ENCODE data around the gene MPPED1.

MPPED1 gene

DNA sequence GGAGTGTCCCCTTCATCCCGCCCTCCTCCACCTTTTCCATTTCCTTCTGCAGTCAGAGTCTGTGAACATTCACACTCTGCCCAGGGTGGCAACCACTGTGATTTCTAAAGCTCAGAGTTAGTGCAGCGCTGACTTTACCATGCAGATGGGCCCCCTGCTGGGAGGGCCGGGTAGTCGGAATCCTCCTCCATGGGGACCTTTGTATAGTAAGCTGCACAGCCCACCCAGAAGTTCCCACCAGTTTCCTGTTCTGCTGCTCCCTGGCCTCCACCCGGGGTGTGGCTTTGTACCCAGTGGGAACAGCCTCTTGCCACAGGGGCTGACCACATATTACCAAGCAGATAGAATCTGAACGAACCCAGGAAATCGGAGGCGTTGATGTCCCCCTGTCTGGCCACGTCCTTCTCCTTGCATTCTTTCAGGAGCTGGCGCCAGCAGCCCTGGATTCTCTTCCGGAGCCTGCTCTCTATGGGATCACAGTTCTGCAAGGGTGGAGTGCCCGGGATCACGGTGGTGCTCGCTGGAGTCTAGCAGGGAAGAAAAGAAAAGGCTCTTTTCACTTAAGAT is 125.3 kb downstream of the MPPED1 start:
- Histone ChIP-seq H3K9ac (ENCODE audit: insufficient read length) (no peak overlapping the region), H3K9me3 (ENCODE audit: low read depth, low read length) (no peaks in the 10 kb centered on the region), H3K36me3 (ENCODE audit: insufficient read depth, low read length) (no peaks in the 10 kb centered on the region), H3K27ac (no peak overlapping the region), H3K4me3 (no peak overlapping the region)
- no peak for DNase-seq (ENCODE audit: low read depth, low spot score)
- no peak for TF ChIP-seq EZH2 (IDR thresholded peaks at IDR 0.05)
- no peak for TF ChIP-seq FOXP2 (optimal IDR thresholded peaks at IDR 0.05; ENCODE audit: control extremely low read depth, extremely low read length, insufficient read depth)
- no peak for TF ChIP-seq POLR2AphosphoS5 (IDR thresholded peaks at IDR 0.05; ENCODE audit: borderline replicate concordance, low read depth, low read length)

DNA sequence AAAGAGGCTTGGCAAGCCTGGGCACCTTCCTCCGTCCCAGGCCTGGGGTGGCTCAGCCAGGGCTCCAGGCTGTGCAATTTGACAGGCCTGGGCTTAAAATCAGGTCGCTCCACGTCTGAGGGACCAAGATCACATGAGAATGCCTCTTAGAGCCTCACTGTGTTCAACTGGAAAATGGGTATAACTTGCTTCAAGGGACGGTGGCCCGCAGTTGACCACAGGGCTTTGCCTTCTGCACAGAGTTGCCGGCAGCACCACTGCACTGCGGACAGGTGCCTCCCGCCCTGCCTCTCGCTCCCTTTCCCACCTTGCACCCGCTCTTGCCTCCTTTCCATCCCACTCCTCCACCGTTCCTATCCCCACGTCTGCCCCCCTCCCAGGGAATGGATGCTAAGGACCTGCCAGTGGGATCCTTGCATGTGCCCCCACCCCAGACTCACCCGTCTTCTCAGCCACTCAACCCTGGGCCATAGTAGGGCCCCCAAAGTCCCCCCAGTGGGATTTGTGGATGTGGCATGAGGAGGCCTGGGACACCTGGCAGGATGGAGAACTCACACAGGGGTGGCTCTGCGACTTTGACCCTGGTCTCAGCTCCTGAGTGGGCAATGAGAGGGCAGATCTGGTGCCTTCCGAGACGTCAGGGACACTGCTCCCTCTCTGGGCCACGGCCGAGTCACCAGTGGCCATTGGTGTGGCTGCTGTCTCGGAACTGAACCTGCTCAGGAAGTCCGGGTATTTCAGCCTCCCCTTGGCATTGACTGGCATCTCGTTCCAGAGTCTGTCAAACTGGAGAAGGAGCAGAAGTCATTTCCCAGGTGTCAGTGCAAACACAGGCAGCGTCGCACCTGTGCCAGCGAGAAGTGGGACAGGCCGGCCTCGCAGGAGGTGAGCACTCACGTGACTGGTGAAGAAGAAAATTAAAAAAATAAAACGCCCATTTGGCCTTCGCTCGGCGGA is 128.0 kb downstream of the MPPED1 start:
- Histone ChIP-seq H3K36me3 (ENCODE audit: insufficient read depth, low read length) (no peaks in the 10 kb centered on the region), H3K9me3 (ENCODE audit: low read depth, low read length) (no peaks in the 10 kb centered on the region), H3K9ac (ENCODE audit: insufficient read length) (no peak overlapping the region), H3K27ac (no peak overlapping the region), H3K4me3 (no peak overlapping the region)
- no peak for DNase-seq (ENCODE audit: low read depth, low spot score)
- no peak for TF ChIP-seq POLR2AphosphoS5 (IDR thresholded peaks at IDR 0.05; ENCODE audit: borderline replicate concordance, low read depth, low read length)
- no peak for TF ChIP-seq EZH2 (IDR thresholded peaks at IDR 0.05)
- no peak for TF ChIP-seq FOXP2 (optimal IDR thresholded peaks at IDR 0.05; ENCODE audit: control extremely low read depth, extremely low read length, insufficient read depth)

GRCh38 chr22:43540529-43540923 is 128.7 kb downstream of the MPPED1 start:
- H3K36me3 ChIP-seq (ENCODE audit: insufficient read depth, low read length), result no peaks in the 10 kb centered on the region
- no peak overlapping the region for H3K27ac ChIP-seq
- DNase-seq (ENCODE audit: low read depth, low spot score), result no peak
- no peak for TF ChIP-seq POLR2AphosphoS5 (IDR thresholded peaks at IDR 0.05; ENCODE audit: borderline replicate concordance, low read depth, low read length)
- TF ChIP-seq EZH2 (IDR thresholded peaks at IDR 0.05), result no peak
- TF ChIP-seq FOXP2 (optimal IDR thresholded peaks at IDR 0.05; ENCODE audit: control extremely low read depth, extremely low read length, insufficient read depth), result no peak
- no peak overlapping the region for H3K4me3 ChIP-seq
- H3K9me3 ChIP-seq (ENCODE audit: low read depth, low read length), result no peaks in the 10 kb centered on the region
- no peak overlapping the region for H3K9ac ChIP-seq (ENCODE audit: insufficient read length)

GRCh38 chr22:43541022-43541421 is 129.2 kb downstream of the MPPED1 start:
- no peak overlapping the region for H3K9ac ChIP-seq (ENCODE audit: insufficient read length)
- no peak for TF ChIP-seq POLR2AphosphoS5 (IDR thresholded peaks at IDR 0.05; ENCODE audit: borderline replicate concordance, low read depth, low read length)
- no peak for TF ChIP-seq EZH2 (IDR thresholded peaks at IDR 0.05)
- no peak for TF ChIP-seq FOXP2 (optimal IDR thresholded peaks at IDR 0.05; ENCODE audit: control extremely low read depth, extremely low read length, insufficient read depth)
- H3K27ac ChIP-seq, result no peak overlapping the region
- H3K4me3 ChIP-seq, result no peak overlapping the region
- H3K9me3 ChIP-seq (ENCODE audit: low read depth, low read length), result no peaks in the 10 kb centered on the region
- no peaks in the 10 kb centered on the region for H3K36me3 ChIP-seq (ENCODE audit: insufficient read depth, low read length)
- no peak for DNase-seq (ENCODE audit: low read depth, low spot score)

DNA sequence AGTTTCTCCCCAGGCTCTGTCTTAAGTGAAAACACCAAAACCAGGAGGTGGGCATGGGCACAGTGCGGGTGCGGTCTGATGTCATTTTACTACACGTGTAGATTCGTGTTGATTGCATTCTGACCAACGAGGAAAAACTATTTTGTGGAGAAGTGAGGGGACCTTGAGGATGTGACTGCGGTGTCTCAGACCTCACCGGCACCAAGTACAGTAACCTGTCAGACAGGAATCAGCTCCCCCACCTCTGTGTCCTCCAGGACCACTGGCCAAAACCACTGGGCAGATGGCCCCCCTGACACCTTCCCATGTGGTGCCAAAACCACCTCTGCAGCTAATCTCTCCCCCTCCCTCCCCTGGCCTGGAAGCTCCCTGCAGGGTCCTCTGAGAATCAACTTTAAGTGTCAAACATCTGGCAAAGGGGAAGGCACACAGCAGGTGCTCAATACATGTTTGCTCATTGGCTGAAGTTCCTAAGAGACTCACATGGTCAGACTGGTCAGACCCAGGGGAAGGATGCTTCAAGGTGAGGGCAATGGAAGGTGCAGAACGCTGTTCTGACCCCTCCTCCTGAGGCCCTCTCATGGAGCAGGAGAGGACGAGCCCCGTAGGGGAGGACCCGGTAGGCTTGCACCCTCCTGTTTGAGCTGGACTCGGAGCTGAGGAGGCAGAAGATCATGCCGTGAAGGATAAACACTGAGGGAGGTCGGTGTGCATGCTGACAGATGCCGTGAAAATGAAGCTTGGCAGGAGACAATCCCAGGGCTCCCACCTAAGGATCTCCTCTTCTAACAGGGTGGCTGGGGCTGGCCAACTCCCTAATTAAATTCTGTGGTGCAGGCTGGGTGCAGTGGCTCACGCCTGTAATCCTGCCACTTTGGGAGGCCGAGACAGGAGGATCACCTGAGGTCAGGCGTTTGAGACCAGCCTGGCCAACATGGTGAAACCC is 129.9 kb downstream of the MPPED1 start:
- TF ChIP-seq POLR2AphosphoS5 (IDR thresholded peaks at IDR 0.05; ENCODE audit: borderline replicate concordance, low read depth, low read length), result no peak
- no peak for TF ChIP-seq EZH2 (IDR thresholded peaks at IDR 0.05)
- no peak for TF ChIP-seq FOXP2 (optimal IDR thresholded peaks at IDR 0.05; ENCODE audit: control extremely low read depth, extremely low read length, insufficient read depth)
- H3K27ac ChIP-seq, result no peak overlapping the region
- DNase-seq (ENCODE audit: low read depth, low spot score), result no peak
- no peaks in the 10 kb centered on the region for H3K36me3 ChIP-seq (ENCODE audit: insufficient read depth, low read length)
- no peaks in the 10 kb centered on the region for H3K9me3 ChIP-seq (ENCODE audit: low read depth, low read length)
- no peak overlapping the region for H3K9ac ChIP-seq (ENCODE audit: insufficient read length)
- no peak overlapping the region for H3K4me3 ChIP-seq

- H3K9me3 ChIP-seq (ENCODE audit: low read depth, low read length), result no peaks in the 10 kb centered on the region
- no peak for TF ChIP-seq EZH2 (IDR thresholded peaks at IDR 0.05)
- no peak for TF ChIP-seq POLR2AphosphoS5 (IDR thresholded peaks at IDR 0.05; ENCODE audit: borderline replicate concordance, low read depth, low read length)
- no peak for TF ChIP-seq FOXP2 (optimal IDR thresholded peaks at IDR 0.05; ENCODE audit: control extremely low read depth, extremely low read length, insufficient read depth)
- H3K9ac ChIP-seq (ENCODE audit: insufficient read length), result no peak overlapping the region
- no peak overlapping the region for H3K27ac ChIP-seq
- DNase-seq (ENCODE audit: low read depth, low spot score), result no peak
- H3K36me3 ChIP-seq (ENCODE audit: insufficient read depth, low read length), result no peaks in the 10 kb centered on the region
- no peak overlapping the region for H3K4me3 ChIP-seq
Measured at GRCh38 chr22:43542681-43543521, 131.1 kb downstream of the MPPED1 start.

GRCh38 chr22:43543522-43544288 is 131.9 kb downstream of the MPPED1 start:
- Histone ChIP-seq H3K27ac (no peak overlapping the region), H3K9me3 (ENCODE audit: low read depth, low read length) (no peaks in the 10 kb centered on the region), H3K4me3 (no peak overlapping the region), H3K36me3 (ENCODE audit: insufficient read depth, low read length) (no peaks in the 10 kb centered on the region), H3K9ac (ENCODE audit: insufficient read length) (no peak overlapping the region)
- TF ChIP-seq POLR2AphosphoS5 (IDR thresholded peaks at IDR 0.05; ENCODE audit: borderline replicate concordance, low read depth, low read length), result no peak
- no peak for TF ChIP-seq EZH2 (IDR thresholded peaks at IDR 0.05)
- TF ChIP-seq FOXP2 (optimal IDR thresholded peaks at IDR 0.05; ENCODE audit: control extremely low read depth, extremely low read length, insufficient read depth), result no peak
- DNase-seq (ENCODE audit: low read depth, low spot score), result no peak
